SK-N-MC (cell line): ENCODE results near the gene SRCIN1.
"Not testable (repeated sequence)": the region's sequence is repeated elsewhere in the genome, so short reads cannot be mapped to it uniquely, and the experiment has no call there.

Source experiments
- DNase-seq: peaks from one replicate; pipeline ENCODE4 v3.0.0-alpha.2; 2011; ENCODE audit warnings: low read depth, low spot score
- H3K27ac ChIP-seq: fragments of 200-600 bp; sonication (generic); 2 replicates; pipeline ENCODE4 v1.5.1; 2016; ENCODE audit warnings: mixed run types
- H3K36me3 ChIP-seq: fragments of 200-600 bp; sonication (generic); 2 replicates; pipeline ENCODE4 v1.6.1; 2017; ENCODE audit warnings: antibody characterized with exemption, low read length, mixed read lengths; ENCODE audit not compliant: insufficient read depth
- H3K4me3 ChIP-seq: fragments of 200-600 bp; sonication (generic); 2 replicates; pipeline ENCODE4 v1.5.1; 2016
- H3K9ac ChIP-seq: fragments of 200-600 bp; sonication (generic); 2 replicates; pipeline ENCODE4 v1.8.0; 2017; ENCODE audit warnings: mixed run types, mixed read lengths; ENCODE audit not compliant: insufficient read length
- H3K9me3 ChIP-seq: fragments of 200-600 bp; sonication (generic); 2 replicates; pipeline ENCODE4 v1.6.1; 2017; ENCODE audit warnings: low read depth, mild to moderate bottlenecking, antibody characterized with exemption, low read length, moderate library complexity, mixed read lengths
- EZH2 ChIP-seq: fragments of 200-600 bp; sonication (generic); IDR thresholded peaks from one replicate; pipeline ENCODE4 v1.6.1; 2017; ENCODE audit warnings: antibody characterized with exemption
- FOXP2 ChIP-seq: optimal IDR thresholded peaks from 2 replicates; pipeline ENCODE3; 2011; ENCODE audit warnings: mild to moderate bottlenecking, moderate library complexity; ENCODE audit not compliant: insufficient read depth; ENCODE audit errors: extremely low read length, control extremely low read depth
- POLR2AphosphoS5 ChIP-seq: IDR thresholded peaks from 2 replicates; pipeline ENCODE4 v1.6.1; 2012; ENCODE audit warnings: mild to moderate bottlenecking, low read depth, low read length, borderline replicate concordance

Gene SRCIN1

DNA sequence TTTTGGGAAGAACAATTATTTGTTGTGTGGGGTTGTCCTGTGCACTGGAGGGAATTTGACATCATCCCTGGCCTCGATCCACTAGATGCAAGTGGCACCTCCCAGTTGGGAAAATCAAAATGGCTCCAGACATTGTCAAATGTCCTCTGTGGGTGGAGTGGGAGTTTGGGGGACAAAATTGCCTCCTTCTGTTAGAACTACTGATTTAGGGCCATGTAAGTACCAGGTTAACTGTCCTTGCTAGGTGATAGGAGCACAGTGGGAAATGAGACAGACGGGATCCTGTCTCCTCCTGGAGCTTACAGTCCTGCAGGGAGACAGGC lies 120.6 kb downstream of the SRCIN1 start:
- no peak for TF ChIP-seq POLR2AphosphoS5
- TF ChIP-seq FOXP2 = no peak
- no peak for TF ChIP-seq EZH2
- no peak for DNase-seq
- Histone ChIP-seq H3K9ac (no peak overlapping the region), H3K9me3 (no peaks in the 10 kb centered on the region), H3K36me3 (peaks cover 3% of the 10 kb centered on the region; the same call in 1 of the 2 replicates), H3K4me3 (no peak overlapping the region), H3K27ac (no peak overlapping the region)

DNA sequence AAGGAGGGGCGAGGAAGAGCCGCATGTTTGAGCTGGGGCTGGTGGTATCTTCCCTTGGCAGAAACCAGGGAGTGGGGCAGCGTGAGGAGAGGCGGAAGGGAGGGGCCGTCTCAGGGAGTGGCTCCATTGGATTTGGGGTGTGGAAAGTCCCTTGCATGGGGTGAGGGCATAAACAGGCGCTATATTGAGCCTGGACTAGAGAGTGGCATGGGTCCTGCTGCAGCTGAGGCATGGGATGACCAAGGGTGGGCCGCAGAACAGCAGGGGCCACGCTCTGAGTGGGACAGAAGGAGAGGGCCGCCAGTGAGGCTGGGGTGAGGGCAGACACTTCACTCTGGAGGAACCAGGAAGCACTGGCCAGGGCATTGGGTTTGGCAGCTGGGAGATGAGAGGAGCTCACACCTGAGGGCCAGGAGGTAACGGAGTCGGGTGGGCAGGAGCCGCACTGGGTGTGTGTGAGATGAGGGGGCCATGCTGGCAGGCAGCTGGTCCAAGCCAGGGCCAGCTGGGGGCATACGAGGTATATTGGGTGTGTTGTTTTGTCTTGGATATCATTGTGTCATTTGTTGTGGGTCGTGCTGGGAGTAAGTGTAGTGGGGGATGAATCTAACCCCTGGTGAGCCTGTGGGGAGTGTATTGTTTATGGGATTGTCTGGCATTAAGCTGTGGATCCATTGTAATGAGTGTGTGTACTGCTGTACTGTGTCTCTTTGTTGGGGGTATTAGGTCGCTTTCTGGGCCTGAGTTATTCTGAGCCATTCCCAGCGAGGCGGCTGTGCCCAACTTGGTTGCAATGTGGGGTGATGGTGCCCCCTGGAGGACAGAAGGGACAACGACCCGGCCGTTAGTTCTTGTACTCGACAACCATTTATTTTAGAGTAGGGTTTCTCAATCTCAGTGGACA lies 121.3 kb downstream of the SRCIN1 start:
- not testable (repeated sequence) for H3K27ac ChIP-seq, H3K9ac ChIP-seq, H3K4me3 ChIP-seq, H3K36me3 ChIP-seq, H3K9me3 ChIP-seq, DNase-seq

DNA sequence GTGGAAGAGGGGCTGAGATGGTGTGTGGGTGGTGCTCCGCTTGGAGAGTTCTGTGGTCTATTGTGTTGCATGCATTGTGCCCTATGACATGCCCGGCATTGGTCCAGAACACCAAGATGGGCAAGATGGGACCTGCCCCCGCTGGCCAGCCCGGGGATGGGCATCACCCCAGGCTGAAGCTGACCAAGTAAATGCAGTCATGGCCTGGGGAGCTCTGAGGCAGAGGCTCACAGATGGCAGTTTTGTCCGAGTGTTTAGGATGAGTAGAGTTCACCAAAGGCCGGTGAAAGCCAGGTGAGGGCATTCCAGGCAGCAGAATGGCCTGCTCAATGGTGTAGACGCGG lies 123.1 kb downstream of the SRCIN1 start:
- not testable (repeated sequence) for H3K9me3 ChIP-seq, H3K4me3 ChIP-seq, DNase-seq, H3K36me3 ChIP-seq, H3K9ac ChIP-seq, H3K27ac ChIP-seq

DNA sequence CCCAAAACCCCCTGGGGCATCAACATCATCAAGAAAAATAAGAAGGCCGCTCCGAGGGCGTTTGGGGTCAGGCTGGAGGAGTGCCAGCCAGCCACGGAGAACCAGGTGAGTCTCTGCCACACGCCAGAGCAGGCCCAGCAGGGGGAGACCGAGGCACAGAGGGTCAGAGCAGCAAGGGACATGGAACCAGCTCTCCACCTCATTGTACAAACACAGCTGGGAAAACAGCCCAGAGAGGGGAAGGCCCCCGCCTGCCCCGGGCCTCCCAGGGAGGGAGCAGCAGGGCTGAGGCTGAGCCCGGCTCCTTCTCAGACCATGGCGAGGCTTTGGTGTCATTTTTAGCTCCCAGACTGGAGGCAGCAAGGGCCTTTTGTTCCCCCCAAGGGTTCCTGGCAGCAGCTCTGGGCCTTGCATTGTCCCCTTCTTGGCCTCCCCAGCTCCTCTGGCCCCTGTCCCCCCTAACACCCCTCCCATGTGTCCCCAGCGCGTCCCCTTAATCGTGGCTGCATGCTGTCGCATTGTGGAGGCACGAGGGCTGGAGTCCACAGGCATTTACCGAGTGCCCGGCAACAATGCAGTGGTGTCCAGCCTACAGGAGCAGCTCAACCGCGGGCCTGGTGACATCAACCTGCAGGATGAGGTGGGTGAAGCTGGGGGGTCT lies 123.6 kb downstream of the SRCIN1 start:
- H3K9me3 ChIP-seq, H3K27ac ChIP-seq, H3K36me3 ChIP-seq, H3K9ac ChIP-seq, H3K4me3 ChIP-seq, DNase-seq: not testable (repeated sequence)
